PC-3 (cell line): Measurements from ENCODE around the gene MRPS27.

Experiments
- CTCF ChIP-seq: fragments of 300-600 bp; sonication (generic); conservative IDR thresholded peaks from 2 replicates; pipeline ENCODE4 v1.5.1; 2017; ENCODE audit warnings: antibody characterized with exemption, low read depth, mild to moderate bottlenecking, low read length
- EZH2 ChIP-seq: fragments of 300-600 bp; sonication (generic); IDR thresholded peaks from one replicate; pipeline ENCODE4 v1.6.1; 2017; ENCODE audit warnings: antibody characterized with exemption, mild to moderate bottlenecking, low read length; ENCODE audit not compliant: unreplicated experiment
- EZH2phosphoT487 ChIP-seq: fragments of 300-600 bp; sonication (generic); IDR thresholded peaks from 2 replicates; pipeline ENCODE4 v1.6.1; 2018; ENCODE audit warnings: mild to moderate bottlenecking, antibody characterized with exemption, low read length, borderline replicate concordance

- TF ChIP-seq CTCF: no peak
- TF ChIP-seq EZH2: no peak
- TF ChIP-seq EZH2phosphoT487: no peak
These were observed 93.1 kb downstream of the MRPS27 start for GRCh38 chr5:72226950-72227349.
